ENCODE results near the gene TTLL11.

GRCh38 chr9:122134822-122135528 is 41.9 kb upstream of the TTLL11 start:
- TF ChIP-seq, protein P1, sequence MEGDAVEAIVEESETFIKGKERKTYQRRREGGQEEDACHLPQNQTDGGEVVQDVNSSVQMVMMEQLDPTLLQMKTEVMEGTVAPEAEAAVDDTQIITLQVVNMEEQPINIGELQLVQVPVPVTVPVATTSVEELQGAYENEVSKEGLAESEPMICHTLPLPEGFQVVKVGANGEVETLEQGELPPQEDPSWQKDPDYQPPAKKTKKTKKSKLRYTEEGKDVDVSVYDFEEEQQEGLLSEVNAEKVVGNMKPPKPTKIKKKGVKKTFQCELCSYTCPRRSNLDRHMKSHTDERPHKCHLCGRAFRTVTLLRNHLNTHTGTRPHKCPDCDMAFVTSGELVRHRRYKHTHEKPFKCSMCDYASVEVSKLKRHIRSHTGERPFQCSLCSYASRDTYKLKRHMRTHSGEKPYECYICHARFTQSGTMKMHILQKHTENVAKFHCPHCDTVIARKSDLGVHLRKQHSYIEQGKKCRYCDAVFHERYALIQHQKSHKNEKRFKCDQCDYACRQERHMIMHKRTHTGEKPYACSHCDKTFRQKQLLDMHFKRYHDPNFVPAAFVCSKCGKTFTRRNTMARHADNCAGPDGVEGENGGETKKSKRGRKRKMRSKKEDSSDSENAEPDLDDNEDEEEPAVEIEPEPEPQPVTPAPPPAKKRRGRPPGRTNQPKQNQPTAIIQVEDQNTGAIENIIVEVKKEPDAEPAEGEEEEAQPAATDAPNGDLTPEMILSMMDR (IDR thresholded peaks at IDR 0.05), result no peak
- TF ChIP-seq POLR2A (IDR thresholded peaks at IDR 0.05), result no peak
